Sigmoid colon (tissue), 3 donors: ENCODE measurements around the gene NUDT4.

ENCODE experiments used
- POLR2A ChIP-seq, 2 donors: fragments of 450-650 bp; IDR thresholded peaks; one replicate each; pipeline ENCODE4 v1.6.1; 2016; ENCODE audit warnings: antibody characterized with exemption in 2 of 2, mild to moderate bottlenecking in 2 of 2, moderate library complexity in 2 of 2
- TF ChIP-seq, protein P1 (sequence below), 4 experiments: fragments of 450-650 bp in 3 of 4; fragments of 200-600 bp in 1 of 4; IDR thresholded peaks; one replicate each; pipeline ENCODE4 v1.5.1; 2016 to 2019; ENCODE audit warnings: antibody characterized with exemption in 4 of 4, mild to moderate bottlenecking in 3 of 4, moderate library complexity in 2 of 4

DNA sequence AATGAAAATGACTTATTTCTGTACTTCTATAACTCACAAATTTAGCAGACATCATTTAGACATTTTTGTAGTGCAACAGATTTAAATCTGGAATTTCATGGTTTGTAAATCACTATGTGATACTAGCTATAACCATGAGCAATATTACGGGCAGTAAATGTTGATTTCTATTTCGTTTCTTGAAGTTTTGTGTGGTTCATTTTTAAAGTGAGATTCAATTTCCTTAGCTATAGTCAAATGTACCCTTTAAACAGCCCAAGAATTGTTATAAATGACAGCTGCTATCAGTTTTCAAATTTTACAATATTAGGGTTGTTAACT lies 30.2 kb downstream of the NUDT4 start:
- TF ChIP-seq, protein P1, sequence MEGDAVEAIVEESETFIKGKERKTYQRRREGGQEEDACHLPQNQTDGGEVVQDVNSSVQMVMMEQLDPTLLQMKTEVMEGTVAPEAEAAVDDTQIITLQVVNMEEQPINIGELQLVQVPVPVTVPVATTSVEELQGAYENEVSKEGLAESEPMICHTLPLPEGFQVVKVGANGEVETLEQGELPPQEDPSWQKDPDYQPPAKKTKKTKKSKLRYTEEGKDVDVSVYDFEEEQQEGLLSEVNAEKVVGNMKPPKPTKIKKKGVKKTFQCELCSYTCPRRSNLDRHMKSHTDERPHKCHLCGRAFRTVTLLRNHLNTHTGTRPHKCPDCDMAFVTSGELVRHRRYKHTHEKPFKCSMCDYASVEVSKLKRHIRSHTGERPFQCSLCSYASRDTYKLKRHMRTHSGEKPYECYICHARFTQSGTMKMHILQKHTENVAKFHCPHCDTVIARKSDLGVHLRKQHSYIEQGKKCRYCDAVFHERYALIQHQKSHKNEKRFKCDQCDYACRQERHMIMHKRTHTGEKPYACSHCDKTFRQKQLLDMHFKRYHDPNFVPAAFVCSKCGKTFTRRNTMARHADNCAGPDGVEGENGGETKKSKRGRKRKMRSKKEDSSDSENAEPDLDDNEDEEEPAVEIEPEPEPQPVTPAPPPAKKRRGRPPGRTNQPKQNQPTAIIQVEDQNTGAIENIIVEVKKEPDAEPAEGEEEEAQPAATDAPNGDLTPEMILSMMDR (IDR thresholded peaks at IDR 0.05): no peak
- TF ChIP-seq POLR2A (IDR thresholded peaks at IDR 0.05): no peak
